AG20443 (cell line): ENCODE data around the gene OTOG.

ENCODE experiments used
- DNase-seq: peaks from one replicate; pipeline ENCODE4 v3.0.0; 2012; ENCODE audit warnings: low spot score, mixed read lengths

OTOG gene

DNA sequence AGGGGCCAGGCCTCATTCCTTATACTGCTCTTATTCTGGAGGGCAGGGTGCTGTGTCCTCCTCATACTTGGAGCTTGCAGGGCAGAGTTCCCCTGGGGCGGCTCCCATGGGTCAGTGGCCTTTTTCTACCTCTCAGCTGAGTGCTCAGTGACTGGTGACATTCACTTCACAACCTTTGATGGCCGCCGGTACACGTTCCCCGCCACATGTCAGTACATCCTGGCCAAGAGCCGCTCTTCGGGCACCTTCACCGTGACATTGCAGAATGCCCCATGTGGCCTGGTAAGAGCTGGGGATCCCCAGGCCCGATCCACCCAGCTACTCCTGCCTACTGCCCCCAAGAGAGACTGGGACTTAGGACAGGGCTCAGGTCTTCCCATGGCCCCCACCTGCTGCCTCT, 14.5 kb downstream of the OTOG start:
- no peak for DNase-seq

DNA sequence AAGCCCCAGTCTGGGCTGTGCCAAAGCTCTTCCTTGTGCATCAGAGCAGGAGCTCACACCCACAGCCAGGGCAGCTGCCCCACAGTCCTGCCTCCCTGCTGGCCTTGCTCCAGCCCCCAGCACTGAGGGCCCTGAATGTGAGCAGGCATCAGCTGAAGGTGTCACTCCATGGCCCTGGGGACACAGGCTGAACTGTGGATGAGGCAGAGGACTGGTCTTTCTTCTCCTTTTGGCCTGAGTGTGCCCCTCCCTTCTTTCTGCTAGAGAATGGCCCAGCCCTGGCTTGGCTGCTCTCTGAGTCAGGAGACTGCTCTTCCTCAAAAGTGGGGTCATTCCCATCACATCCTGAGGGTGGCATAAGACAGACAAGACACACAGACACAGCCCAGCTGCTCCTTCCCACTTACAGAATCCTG, 16.2 kb downstream of the OTOG start:
- no peak for DNase-seq

GRCh38 chr11:17563961-17564686, 17.1 kb downstream of the OTOG start:
- DNase-seq, result no peak

DNA sequence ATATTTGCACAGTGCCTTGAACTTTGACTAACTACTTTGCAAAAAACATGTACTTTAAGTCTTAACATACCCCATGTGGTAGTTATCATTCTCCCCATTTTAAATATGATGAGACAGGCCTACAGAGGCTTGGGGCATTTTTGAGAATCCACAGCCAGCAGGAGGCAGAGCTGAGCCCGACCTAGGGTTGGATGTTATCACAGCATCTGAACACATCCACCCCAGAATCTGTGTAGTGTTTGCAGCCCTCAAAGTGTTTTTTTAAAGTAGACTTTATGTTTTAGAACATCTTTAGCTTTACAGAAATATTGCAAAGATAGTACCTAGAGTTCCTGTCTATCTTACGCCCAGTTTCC, 17.6 kb downstream of the OTOG start:
- no peak for DNase-seq

DNA sequence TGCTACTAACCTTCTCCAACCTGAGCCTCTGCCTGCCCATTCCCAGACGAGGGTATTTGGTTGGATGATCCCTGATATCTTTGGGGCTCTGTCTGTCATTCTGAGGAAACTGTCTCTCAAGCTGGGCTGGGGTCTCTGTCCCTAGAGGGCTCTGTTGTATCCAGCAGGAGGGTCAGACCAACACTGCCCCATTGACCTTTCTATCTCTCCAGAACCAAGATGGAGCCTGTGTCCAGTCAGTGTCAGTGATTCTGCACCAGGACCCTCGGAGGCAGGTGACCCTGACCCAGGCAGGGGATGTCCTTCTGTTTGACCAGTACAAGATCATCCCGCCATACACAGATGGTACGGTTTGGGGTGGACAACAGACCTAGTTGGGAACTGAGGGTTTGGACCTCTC, 21.9 kb downstream of the OTOG start:
- no peak for DNase-seq

- DNase-seq, result no peak
These were observed 23.0 kb downstream of the OTOG start for GRCh38 chr11:17570034-17570433.

DNA sequence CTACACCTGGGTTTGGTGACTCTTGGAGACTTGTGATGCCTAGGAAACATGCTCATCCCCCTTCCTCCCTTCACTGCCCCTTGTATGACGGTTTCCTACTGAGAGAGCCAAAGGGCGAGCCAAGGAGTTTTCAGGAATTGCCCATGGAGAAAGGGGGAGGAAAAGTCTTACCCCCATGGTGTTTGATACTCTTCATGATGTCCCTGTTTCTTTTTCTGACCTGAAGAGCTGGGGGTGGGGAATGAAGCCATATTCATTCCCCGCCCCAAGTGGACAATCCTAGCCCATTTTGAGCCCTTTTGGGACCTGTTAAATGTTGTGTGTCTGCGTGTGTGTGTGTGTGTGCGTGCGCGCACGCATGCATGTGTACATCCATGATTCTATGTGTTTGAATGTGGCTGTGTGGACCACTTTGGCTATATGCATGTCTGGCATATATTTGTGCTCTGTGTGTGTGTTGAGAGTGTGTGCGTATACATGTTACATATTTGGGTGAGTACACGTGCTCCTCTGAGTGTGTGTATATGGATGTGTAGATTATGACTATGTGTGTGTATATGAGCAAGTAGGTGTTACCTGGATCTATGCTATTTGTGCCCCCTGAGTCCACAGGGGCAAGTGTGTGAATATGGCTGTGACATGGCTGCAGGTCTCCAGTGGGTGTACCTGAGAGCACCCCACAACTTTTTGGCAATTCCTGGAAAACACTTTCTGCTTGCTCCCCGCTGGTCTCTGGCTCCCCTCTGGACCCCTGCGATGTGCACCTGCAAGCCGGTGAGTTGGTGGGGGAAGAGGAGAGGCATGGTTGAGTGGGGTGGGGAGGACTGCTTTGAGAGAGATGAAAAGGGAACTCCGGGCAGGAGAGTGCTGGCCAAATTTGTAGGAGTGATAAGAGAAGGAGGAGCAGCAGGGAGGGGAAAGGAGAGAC, 24.6 kb downstream of the OTOG start:
- DNase-seq, result no peak

DNA sequence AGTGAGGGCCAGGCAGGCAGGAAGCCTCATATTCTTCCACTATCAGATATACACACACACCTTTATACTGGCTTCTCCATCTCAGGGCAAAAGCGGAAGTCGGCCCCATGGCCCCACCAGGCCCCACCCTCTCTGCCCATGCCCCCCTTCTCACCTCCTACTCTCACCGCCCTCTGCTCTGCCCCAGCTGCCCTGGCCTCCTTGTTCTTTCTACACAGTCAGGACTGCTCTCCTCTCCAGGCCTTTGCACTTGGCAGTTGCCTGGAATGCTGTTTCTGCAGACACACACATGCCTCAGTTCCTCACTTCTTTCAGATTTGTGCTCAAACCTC, 25.3 kb downstream of the OTOG start:
- no peak for DNase-seq

DNA sequence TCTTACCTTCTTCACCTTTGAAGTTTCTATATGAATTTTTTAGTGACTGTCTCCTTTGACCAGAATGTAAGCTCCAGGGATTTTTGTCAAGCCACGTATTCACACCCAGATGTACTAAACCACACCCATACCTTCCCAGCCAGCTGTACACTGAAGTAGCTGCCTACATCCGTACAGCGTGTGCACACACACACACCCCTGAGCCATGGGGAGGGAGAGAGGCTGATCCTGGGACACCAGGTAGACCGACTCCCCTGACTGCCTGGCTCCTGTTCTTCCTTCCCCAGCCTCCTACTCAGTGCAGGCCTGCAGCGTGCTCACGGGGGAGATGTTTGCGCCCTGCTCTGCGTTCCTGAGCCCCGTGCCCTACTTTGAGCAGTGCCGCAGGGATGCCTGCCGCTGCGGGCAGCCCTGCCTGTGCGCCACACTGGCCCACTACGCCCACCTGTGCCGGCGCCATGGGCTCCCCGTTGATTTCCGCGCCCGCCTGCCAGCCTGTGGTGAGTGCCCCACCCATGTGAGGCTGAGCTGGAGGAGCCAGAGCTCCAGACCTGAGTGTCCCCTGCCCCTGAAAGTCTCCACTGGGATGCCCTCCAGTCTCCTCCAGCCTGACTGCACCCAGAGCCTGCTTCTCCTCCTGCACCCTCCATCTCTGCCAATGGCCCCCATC, 25.9 kb downstream of the OTOG start:
- no peak for DNase-seq

- DNase-seq, result no peak
These were observed 26.5 kb downstream of the OTOG start for GRCh38 chr11:17573526-17573925.

DNA sequence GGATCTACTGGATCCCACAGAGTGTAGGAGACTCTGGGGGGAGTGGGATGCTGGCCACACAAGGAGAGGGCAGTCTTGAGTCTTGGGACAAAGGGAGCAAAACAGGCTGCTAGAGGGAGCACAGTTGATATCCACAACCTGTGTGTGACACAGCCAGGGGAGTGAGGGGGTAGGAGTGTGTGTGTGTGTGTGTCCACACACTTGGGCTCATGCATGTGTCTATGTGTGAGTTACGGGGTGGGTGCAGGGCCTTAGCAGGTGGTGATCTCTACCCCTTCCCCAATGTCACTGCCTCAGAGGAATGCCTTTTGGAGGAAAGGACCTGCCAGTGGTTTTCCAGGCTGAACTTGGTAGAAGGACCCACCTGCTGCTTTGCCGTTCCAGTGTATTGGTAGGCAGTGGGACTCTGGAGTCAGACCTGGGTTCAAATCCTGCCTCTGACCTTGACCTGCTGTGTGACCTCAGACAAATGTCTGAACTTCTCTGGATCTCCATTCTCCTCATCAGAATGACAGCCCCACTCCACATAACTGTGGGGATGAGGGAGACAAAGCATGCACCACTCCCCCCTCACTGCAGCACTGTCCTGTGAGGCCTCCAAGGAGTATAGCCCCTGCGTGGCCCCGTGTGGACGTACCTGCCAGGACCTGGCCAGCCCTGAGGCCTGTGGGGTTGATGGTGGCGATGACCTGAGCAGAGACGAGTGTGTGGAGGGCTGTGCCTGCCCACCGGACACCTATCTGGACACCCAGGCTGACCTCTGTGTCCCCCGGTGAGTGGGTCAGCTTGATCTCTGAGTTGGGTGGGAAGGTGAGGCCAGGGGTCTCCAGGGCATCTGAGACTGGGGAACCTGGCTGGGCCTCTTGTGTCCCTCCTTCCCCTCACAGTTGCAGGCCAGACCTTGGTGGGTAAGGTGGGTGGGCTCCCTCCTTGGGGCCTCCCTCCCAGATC, 27.4 kb downstream of the OTOG start:
- no peak for DNase-seq

DNA sequence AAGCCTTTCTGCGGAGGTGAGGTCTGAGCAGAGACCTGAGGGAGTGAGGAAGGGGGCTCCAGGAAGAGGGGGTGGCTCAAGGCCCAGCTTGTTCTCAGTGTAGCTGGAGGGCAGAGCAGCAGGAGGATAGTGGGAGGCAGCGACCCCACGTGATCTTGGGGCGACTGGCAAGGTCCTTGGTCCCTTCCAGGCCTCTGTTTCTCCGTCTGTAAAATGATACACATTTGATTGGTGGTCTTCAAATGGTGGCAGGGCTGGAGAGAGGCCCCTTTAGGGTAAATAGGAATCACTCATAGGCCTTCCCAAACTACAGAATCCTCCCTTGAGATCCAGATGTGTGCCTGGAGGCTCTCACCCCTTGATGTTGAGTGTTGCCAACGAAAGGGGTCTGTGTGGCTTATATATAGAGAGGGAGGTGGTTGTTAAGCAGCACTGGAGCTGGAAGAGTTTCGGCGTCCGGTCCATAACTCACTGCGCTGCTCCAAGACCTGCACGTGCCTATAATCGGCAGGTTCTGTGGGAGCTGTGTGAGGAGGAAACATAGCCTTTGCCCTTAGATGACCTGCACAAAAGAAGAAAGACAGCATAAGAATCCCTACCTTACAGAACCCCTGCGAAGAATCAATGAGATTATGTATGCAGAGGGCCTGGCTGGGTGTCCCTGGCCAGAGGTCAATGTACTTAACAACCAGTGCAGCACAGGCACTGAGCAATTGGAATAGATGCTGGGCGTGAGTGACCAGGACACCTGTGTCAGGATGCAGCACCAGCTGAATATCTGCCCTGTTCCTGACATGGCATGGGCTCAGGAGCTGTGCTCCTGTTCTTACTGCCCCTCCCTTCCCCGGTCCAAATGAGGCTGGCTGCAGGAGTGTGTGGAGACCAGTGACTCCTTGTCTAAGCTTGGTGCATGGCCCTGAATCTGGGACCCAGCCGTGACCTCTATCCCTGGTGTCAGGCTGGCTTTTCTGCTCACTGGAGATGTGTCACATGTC, 28.7 kb downstream of the OTOG start:
- DNase-seq, result no peak

- no peak for DNase-seq
These were observed 31.2 kb downstream of the OTOG start for GRCh38 chr11:17578296-17578695.

DNA sequence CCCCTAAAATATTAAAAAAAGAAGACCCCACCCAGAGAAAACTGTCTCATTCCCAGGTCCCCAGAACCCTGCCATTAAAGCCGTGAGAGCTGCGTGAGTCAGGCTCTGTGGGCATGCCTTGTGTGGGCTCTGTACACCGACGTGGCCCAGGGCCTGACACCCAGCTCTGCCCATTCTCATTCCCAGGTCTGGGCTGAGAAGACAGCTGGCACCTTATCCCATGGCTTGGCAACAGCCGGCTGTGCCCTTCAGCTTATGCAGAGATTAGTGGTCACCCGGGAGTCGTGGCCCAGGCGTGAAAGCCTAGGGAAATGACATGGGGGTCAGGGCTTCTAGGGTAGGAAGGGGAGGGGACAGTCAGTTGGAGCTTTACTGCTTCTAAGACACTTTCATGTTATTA, 31.9 kb downstream of the OTOG start:
- no peak for DNase-seq

- no peak for DNase-seq
These were observed 32.4 kb downstream of the OTOG start for GRCh38 chr11:17579451-17579850.

DNA sequence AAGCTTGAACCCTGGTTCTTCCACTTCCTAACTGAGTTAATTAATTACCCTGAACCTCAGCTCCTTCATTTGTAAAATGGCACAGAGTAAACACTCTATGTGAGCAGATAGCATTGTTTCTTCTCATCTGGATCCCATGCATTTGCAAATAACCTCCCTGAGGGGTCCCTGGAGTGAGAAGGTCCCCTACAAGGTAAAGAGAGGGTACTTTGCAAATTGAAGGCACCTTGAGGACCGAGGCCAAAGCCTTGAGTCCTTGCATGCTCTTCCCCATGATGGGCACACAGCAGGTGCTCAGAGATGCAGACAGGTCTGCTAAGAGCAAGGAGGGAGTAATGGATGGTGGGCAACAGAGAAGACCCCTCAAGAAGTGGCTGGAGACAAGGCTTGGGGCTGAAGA, 33.2 kb downstream of the OTOG start:
- DNase-seq, result no peak

DNA sequence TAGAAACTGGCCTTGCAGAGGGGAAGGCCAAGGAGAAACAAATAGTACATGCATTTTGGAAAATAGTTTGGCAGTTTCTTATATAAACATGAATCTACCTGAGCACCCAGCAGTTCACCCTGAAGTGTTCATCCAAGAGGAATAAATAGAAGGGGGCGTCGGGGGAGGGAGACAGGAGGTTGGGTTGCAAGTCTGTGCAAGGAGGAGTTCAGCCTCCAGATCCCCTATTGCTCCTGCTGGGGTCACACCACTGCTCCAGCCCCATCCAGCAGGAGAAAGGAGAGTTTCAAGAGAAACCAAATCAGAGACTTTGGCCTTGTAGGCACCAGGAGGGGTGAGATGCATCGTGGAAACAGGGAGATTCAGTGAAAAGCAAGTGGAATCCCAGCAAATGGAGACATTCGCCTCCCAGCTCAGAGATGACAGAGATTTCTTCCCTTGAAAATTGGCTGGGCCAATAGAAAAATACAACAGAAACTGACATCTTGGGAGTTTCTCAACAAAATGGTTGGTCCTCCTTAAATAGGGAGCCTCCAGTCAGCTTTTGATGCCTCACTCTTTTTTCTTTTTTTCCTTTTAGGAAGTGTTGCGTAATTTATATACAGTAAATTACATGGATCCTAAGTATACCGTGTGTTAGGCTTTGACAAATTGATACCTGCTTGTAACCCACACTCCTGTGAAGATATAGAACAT, 34.1 kb downstream of the OTOG start:
- no peak for DNase-seq

GRCh38 chr11:17581732-17582053, 34.6 kb downstream of the OTOG start:
- DNase-seq, result no peak

DNA sequence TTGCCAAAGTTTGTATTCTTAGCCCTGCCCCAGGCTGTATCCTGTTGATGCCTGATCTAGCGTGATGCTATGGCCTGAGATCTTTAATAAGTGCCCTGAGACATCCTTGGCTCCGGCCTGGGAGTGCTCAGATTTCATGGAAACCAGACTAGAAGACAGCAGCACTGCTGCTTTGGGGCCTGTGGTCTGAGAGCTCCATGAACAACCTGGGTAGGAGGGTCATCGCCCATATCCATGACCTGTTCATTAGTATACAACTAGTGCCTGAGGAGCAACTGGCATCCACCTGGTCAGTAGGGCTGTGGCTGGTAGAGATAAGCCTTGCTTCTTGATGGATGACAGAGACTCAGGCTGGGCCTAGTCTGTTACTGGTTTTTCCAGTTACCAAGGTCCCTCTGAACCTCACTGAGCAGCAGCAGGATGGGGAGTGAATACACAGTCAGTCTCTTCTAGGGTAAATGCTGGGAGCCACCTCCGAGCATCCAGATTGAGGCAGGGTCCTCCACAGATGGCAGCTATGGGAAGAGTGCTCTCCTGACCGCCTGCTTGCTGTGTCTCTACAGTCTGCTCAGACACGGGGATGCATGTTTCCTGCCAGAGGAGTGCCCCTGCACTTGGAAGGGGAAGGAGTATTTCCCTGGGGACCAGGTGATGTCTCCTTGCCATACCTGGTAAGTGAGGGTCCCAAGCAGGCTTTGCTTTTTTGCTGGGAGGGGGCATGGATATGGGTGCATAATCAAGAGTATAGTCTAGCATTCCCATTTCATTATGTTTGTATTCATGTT, 39.0 kb downstream of the OTOG start:
- no peak for DNase-seq
